HepG2 (cell line): ENCODE results near the gene ZNF394. TPM values are rescaled to one million over a fixed set of nuclear protein-coding genes. Genes with fewer than 3 reads are reported as not detected.

Experiments used
- CBX1 ChIP-seq: IDR thresholded peaks from one replicate; pipeline ENCODE4 v1.6.1; 2016; ENCODE audit warnings: antibody characterized with exemption, low read depth
- CCAR2 ChIP-seq: fragments of 200-400 bp; formaldehyde crosslinking; optimal IDR thresholded peaks from 2 replicates; pipeline ENCODE3; 2018; ENCODE audit warnings: low read depth, mild to moderate bottlenecking, low read length, moderate library complexity
- KDM1A ChIP-seq: IDR thresholded peaks from 2 replicates; pipeline ENCODE4 v1.6.1; 2016; ENCODE audit warnings: missing compliant biosample characterization
- KDM3A ChIP-seq: IDR thresholded peaks from 2 replicates; pipeline ENCODE4 v1.6.1; 2018; ENCODE audit warnings: low read depth, missing compliant biosample characterization
- KDM5A ChIP-seq: fragments of 200-600 bp; sonication (generic); IDR thresholded peaks from 2 replicates; pipeline ENCODE4 v1.7.0; 2018; ENCODE audit warnings: antibody characterized with exemption, mild to moderate bottlenecking, low read length, borderline replicate concordance
- ONECUT2 ChIP-seq: sonication (generic); formaldehyde crosslinking; IDR thresholded peaks from 2 replicates; pipeline ENCODE4 v1.4.0; 2020; ENCODE audit warnings: missing genetic modification reagents
- SIN3B ChIP-seq: fragments of 150-350 bp; IDR thresholded peaks from 2 replicates; pipeline ENCODE4 v1.6.1; 2014; ENCODE audit warnings: low read length
- TP53 ChIP-seq: sonication (generic); formaldehyde crosslinking; conservative IDR thresholded peaks from 2 replicates; pipeline ENCODE4 v1.4.0; 2020; ENCODE audit warnings: missing genetic modification reagents
- ZFP37 ChIP-seq: sonication (generic); formaldehyde crosslinking; IDR thresholded peaks from 2 replicates; pipeline ENCODE4 v1.4.0; 2020; ENCODE audit warnings: missing genetic modification reagents, borderline replicate concordance
- ZNF138 ChIP-seq: sonication (generic); formaldehyde crosslinking; IDR thresholded peaks from 2 replicates; pipeline ENCODE4 v1.5.0; 2020; ENCODE audit warnings: mild to moderate bottlenecking, low read depth, missing genetic modification reagents
- ZNF33B ChIP-seq: sonication (generic); formaldehyde crosslinking; IDR thresholded peaks from 2 replicates; pipeline ENCODE4 v1.5.1; 2020; ENCODE audit warnings: mild to moderate bottlenecking, missing genetic modification reagents
- ZNF407 ChIP-seq: sonication (generic); formaldehyde crosslinking; IDR thresholded peaks from one replicate; pipeline ENCODE4 v1.5.1; 2020; ENCODE audit warnings: mild to moderate bottlenecking, missing genetic modification reagents; ENCODE audit errors: not compliant biosample characterization
- ZNF441 ChIP-seq: sonication (generic); formaldehyde crosslinking; IDR thresholded peaks from 2 replicates; pipeline ENCODE4 v1.7.0; 2021; ENCODE audit warnings: missing genetic modification reagents, borderline replicate concordance
- ZNF501 ChIP-seq: sonication (generic); formaldehyde crosslinking; IDR thresholded peaks from 2 replicates; pipeline ENCODE4 v1.5.1; 2020; ENCODE audit warnings: mild to moderate bottlenecking, moderate library complexity, missing genetic modification reagents
- ZNF609 ChIP-seq: sonication (generic); formaldehyde crosslinking; IDR thresholded peaks from 2 replicates; pipeline ENCODE4 v1.4.0; 2020; ENCODE audit warnings: mild to moderate bottlenecking, missing genetic modification reagents, borderline replicate concordance
- polyA plus RNA-seq, 8 experiments: library from polyadenylated mRNA; depleted of rRNA in 3 of 8; stranded (reverse) in 7 of 8; unstranded in 1 of 8; fragments of >200 nt; fragmentation: Illumina TruSeq in 4 of 8; extraction: Trizol in 4 of 8; gene quantifications; 2 replicates each; pipeline versions ENCODE4 v1.2.1 to v1.2.3, GENCODE V29; 2011 to 2016; ENCODE audit warnings: low read depth in 4 of 8, missing spikeins in 1 of 8, mixed read lengths in 1 of 8; ENCODE audit not compliant: insufficient read depth in 1 of 8
- total RNA-seq, 5 experiments: library from RNA; depleted of rRNA; stranded (reverse); fragments of >200 nt; fragmentation: Illumina TruSeq; extraction: Trizol; gene quantifications; 2 replicates each; pipeline ENCODE4 v1.2.3, GENCODE V29; 2016; ENCODE audit warnings: low read depth in 1 of 5

ZNF394 gene
- total and polyA plus RNA-seq, 2 of the 13 experiments (the other 11 are each of a cell fraction or from before 2014, with no cell fraction given), result 7.8 to 19.6 TPM

GRCh38 chr7:99499721-99500636 lies at the start of gene ZNF394 (continued):
- no peak for TF ChIP-seq ONECUT2 (CRISPR knock-in tag)
- 0 out of 2 replicates have a peak, but pooled peaks have one; percentile 64 for TF ChIP-seq KDM3A (CRISPR knock-in tag)
- no peak for TF ChIP-seq ZNF407 (CRISPR knock-in tag)
- TF ChIP-seq KDM5A, result peak; percentile 95
- TF ChIP-seq CCAR2, result no peak
- TF ChIP-seq ZNF501 (CRISPR knock-in tag), result peak; percentile 68; the same call in 1 of the 2 replicates
- no peak for TF ChIP-seq CBX1
- TF ChIP-seq ZNF609, result no peak
- no peak; the same call in 1 of the 2 replicates for TF ChIP-seq ZNF441 (CRISPR knock-in tag)
- TF ChIP-seq KDM1A, result no peak
- peak; percentile 80 for TF ChIP-seq SIN3B
- no peak for TF ChIP-seq ZFP37
- no peak for TF ChIP-seq ZNF138 (CRISPR knock-in tag)
- TF ChIP-seq TP53 (CRISPR knock-in tag), result no peak
- TF ChIP-seq ZNF33B (CRISPR knock-in tag), result peak; percentile 84; the same call in 1 of the 2 replicates
